ENCODE data around the gene ATAD2B. TPM values are rescaled to one million over a fixed set of nuclear protein-coding genes. Genes with fewer than 3 reads are reported as not detected.

Gene ATAD2B
- total and polyA plus RNA-seq, 2 of the 4 experiments (the other 2 are of a cell fraction): 1.5 to 5.0 TPM

DNA sequence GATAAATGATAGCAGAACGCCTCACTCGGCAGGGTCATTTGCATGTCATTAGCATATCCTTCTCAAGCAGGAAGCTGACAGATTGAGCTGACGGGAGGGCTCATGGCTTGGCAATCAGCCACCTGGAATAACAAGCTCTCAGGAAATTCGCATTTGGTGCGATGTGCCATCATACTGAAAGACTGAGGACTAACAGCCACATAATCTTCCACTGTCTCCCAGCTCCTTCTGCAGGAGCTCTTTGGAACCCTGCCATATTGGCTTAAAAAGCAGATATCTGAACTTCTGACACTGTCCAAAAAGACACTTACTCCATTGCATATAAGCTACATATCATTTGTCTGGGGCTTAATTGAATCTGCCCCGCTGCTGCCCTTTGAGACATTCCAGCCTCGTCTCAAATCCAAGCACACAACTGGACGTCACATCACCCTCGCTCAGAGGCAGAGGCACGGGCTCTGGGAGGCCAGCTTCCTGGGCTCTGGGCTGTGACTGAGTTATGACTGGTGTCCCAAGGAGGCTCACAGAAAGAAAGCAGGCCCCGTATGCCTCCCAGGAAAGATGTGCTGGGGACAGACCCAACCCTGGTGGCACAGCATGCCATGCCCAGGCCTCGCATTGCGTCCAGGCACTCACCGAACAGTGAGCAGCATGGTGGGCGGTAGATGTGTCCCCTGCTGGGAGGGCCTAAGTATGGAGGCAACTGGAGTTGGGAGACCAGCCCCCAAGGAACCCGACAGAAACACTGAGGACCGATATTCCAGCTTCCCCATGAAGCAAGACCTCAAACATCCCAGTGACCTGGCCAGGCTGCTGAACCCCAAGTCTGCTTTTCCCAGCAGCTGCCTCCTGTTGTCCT, 228.0 kb downstream of the ATAD2B start:
- H3K36me3 ChIP-seq (ENCODE audit: control insufficient read depth, insufficient read depth, low read length): peaks cover 56% of the 10 kb centered on the region
- H2AK9ac ChIP-seq (replicated peaks; ENCODE audit: low read depth, low read length, poor library complexity): peak overlapping the region; percentile 23
- CTCF ChIA-PET: no interaction called here
- peak overlapping the region; percentile 59 for H3K4ac ChIP-seq (ENCODE audit: low read depth, low read length)
- peak overlapping the region; percentile 37; the same call in 1 of the 2 replicates for H3K14ac ChIP-seq (replicated peaks; ENCODE audit: low read depth, low read length)
- no peak overlapping the region for H3K23ac ChIP-seq (ENCODE audit: low read depth, low read length)
- peak overlapping the region; percentile 32; the same call in 1 of the 2 replicates for H4K91ac ChIP-seq (ENCODE audit: insufficient read depth, low read depth, low read length)
- POLR2A ChIA-PET (ENCODE audit: unreplicated experiment): no interaction called here
- H3K9me1 ChIP-seq (ENCODE audit: insufficient read depth, low read length): peaks cover 39% of the 10 kb centered on the region
- H3K27me3 ChIP-seq (ENCODE audit: control insufficient read depth, insufficient read depth, low read length): no peaks in the 10 kb centered on the region
- H2AK5ac ChIP-seq (ENCODE audit: low read depth, low read length): peak overlapping the region; percentile 91
- H4K8ac ChIP-seq (ENCODE audit: low read depth in 2 of 2, low read length in 2 of 2): peak overlapping the region in 1 of 2 experiments; percentile 12; a peak in 1 of 4 replicates
- no peak overlapping the region for H2BK5ac ChIP-seq (ENCODE audit: low read depth, low read length, poor library complexity, severe bottlenecking)
- DNase-seq (peak; percentile 33), ATAC-seq (ENCODE audit: low read depth) (no peak)
- dilution Hi-C loops (cut with HindIII; ENCODE audit: low sequenced_read_pairs, unreplicated experiment): no loop called here
- H3K56ac ChIP-seq (ENCODE audit: extremely low read depth, insufficient read depth, low read length): no peak overlapping the region
- no peak overlapping the region for H3K27ac ChIP-seq (ENCODE audit: insufficient read depth, low read length)
- intact Hi-C loops (cut with micrococcal nuclease): no loop called here
- peak overlapping the region; percentile 14; the same call in 1 of the 3 replicates for H2BK15ac ChIP-seq (ENCODE audit: low read depth, low read length)
- no peak overlapping the region for H3K4me3 ChIP-seq (ENCODE audit: insufficient read depth, low read depth, low read length)
- peaks cover 19% of the 10 kb centered on the region for H3K4me1 ChIP-seq (ENCODE audit: control insufficient read depth, insufficient read depth, low read length)
- in situ Hi-C loops (cut with MboI; ENCODE audit: low sequenced_read_pairs): no loop called here
- H2AFZ ChIP-seq (replicated peaks; ENCODE audit: low read length, poor library complexity): peak overlapping the region; percentile 17
- peaks cover 3% of the 10 kb centered on the region; the same call in 1 of the 2 replicates for H3K9me3 ChIP-seq (ENCODE audit: control insufficient read depth, insufficient read depth, low read length)
- peak overlapping the region; percentile 32 for H2BK20ac ChIP-seq (ENCODE audit: low read depth, low read length)
- H4K5ac ChIP-seq (ENCODE audit: low read depth, low read length): no peak overlapping the region
- peaks cover 0 to 21% of the 10 kb centered on the region in 2 experiments; a peak in 2 of 4 replicates for H3K79me1 ChIP-seq (ENCODE audit: low read depth in 1 of 2, low read length in 2 of 2)
- WGBS, 2 experiments (ENCODE audit: extremely low coverage in 2 of 2, insufficient read length in 1 of 2): 48% methylated on average over 4 of the region's 17 CpGs; no CpG with 5 or more reads in 1 of the 2 experiments
- no TSS peak for BruUV-seq (replicated peaks)
- H4K20me1 ChIP-seq (ENCODE audit: insufficient read depth, low read length): peaks cover 13% of the 10 kb centered on the region
- no peak overlapping the region for H3K18ac ChIP-seq (ENCODE audit: low read depth, low read length)
- H2BK120ac ChIP-seq (ENCODE audit: low read depth, low read length): peak overlapping the region; percentile 62
- H3K4me2 ChIP-seq (ENCODE audit: low read depth, low read length): no peak overlapping the region
- H3K9ac ChIP-seq (ENCODE audit: low read depth, low read length): no peak overlapping the region
- TF ChIP-seq NFE2L2 (IDR thresholded peaks at IDR 0.05; ENCODE audit: low read depth, low read length) (no peak), RFX5 (IDR thresholded peaks at IDR 0.05; ENCODE audit: low read depth, low read length) (no peak), CTCF (conservative IDR thresholded peaks at IDR 0.05; ENCODE audit: low read depth, low read length) (no peak), MAZ (IDR thresholded peaks at IDR 0.05; ENCODE audit: borderline replicate concordance, low read depth, low read length) (no peak), CEBPB (IDR thresholded peaks at IDR 0.05; ENCODE audit: low read depth, low read length) (no peak), CHD1 (IDR thresholded peaks at IDR 0.05; ENCODE audit: low read depth, low read length) (no peak), SMC3 (IDR thresholded peaks at IDR 0.05; ENCODE audit: low read depth, low read length) (no peak), FOS (IDR thresholded peaks at IDR 0.05; ENCODE audit: low read depth, low read length) (no peak), RAD21 (IDR thresholded peaks at IDR 0.05; ENCODE audit: low read length) (no peak)
- TF ChIP-seq, protein P1, sequence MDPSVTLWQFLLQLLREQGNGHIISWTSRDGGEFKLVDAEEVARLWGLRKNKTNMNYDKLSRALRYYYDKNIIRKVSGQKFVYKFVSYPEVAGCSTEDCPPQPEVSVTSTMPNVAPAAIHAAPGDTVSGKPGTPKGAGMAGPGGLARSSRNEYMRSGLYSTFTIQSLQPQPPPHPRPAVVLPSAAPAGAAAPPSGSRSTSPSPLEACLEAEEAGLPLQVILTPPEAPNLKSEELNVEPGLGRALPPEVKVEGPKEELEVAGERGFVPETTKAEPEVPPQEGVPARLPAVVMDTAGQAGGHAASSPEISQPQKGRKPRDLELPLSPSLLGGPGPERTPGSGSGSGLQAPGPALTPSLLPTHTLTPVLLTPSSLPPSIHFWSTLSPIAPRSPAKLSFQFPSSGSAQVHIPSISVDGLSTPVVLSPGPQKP (IDR thresholded peaks at IDR 0.05; ENCODE audit: borderline replicate concordance, low read depth, low read length): no peak
- TF ChIP-seq, protein P2, sequence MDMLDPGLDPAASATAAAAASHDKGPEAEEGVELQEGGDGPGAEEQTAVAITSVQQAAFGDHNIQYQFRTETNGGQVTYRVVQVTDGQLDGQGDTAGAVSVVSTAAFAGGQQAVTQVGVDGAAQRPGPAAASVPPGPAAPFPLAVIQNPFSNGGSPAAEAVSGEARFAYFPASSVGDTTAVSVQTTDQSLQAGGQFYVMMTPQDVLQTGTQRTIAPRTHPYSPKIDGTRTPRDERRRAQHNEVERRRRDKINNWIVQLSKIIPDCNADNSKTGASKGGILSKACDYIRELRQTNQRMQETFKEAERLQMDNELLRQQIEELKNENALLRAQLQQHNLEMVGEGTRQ (IDR thresholded peaks at IDR 0.05; ENCODE audit: low read depth, low read length): no peak
